GM23248 (cell line): ENCODE results near the gene TIMP3.

Experiments
- EZH2 ChIP-seq: fragments of 200-600 bp; sonication (generic); IDR thresholded peaks from 2 replicates; pipeline ENCODE4 v1.6.1; 2018; ENCODE audit warnings: antibody characterized with exemption, mild to moderate bottlenecking; ENCODE audit not compliant: insufficient read depth, poor library complexity, severe bottlenecking
- EZH2phosphoT487 ChIP-seq: fragments of 200-600 bp; sonication (generic); IDR thresholded peaks from 2 replicates; pipeline ENCODE4 v1.6.1; 2018; ENCODE audit warnings: antibody characterized with exemption, moderate library complexity, mild to moderate bottlenecking, low read depth; ENCODE audit not compliant: insufficient read depth

GRCh38 chr22:32843300-32843699 is 41.8 kb downstream of the TIMP3 start:
- TF ChIP-seq EZH2 (no peak), EZH2phosphoT487 (no peak)
